Measurements from ENCODE around the gene PBX3.

Gene PBX3

DNA sequence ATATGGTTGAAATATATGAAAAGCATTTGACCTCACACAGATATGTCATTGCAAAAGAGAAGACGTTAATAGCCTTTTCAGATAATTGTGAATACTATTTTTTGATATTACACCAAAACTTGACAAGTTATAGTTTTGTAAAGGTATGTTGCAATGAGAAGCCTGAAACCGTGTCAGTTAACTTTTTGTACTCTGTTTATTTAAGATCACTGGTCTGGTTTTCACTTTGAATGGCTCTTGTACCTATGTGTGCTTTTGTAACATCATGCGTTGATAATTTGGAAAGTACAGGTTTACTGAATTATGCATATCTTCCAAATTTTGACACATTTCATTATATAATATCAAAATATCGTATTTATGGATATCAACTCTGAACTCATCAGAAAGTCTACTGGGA lies 177.2 kb downstream of the PBX3 start:
- H3K4me1 Mint-ChIP-seq = no peaks in the 10 kb centered on the region
- no peaks in the 10 kb centered on the region for H3K9me3 Mint-ChIP-seq
- no peak for TF ChIP-seq CTCF (IDR thresholded peaks at IDR 0.05)
- DNase-seq = no peak
- H3K36me3 Mint-ChIP-seq (ENCODE audit: low read depth) = no peaks in the 10 kb centered on the region
- no peaks in the 10 kb centered on the region for H3K27me3 Mint-ChIP-seq (ENCODE audit: low read depth, poor library complexity)
- H3K27ac Mint-ChIP-seq = no peak overlapping the region
- no peak overlapping the region for H3K4me3 Mint-ChIP-seq

DNA sequence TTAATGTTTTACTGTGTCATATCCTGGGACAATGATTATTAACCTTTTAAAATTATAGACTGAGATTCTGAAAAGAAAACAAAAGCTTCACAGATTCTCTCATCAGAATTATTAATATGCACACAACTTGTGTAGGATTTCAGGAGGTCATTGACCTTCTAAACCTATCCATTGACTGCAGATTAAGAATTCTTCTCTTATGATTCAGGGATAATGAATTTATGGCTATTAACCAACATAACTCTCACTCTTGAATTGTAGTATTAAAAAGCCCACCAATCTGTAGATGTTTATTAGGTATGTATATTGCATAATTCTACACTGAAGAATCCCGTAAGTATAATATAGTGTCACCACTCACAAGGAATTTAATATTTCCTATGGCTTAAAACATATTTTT lies 179.8 kb downstream of the PBX3 start:
- TF ChIP-seq CTCF (IDR thresholded peaks at IDR 0.05) = no peak
- Mint-ChIP-seq H3K27me3 (ENCODE audit: low read depth, poor library complexity) (no peaks in the 10 kb centered on the region), H3K4me3 (no peak overlapping the region), H3K9me3 (no peaks in the 10 kb centered on the region), H3K27ac (no peak overlapping the region), H3K4me1 (no peaks in the 10 kb centered on the region), H3K36me3 (ENCODE audit: low read depth) (no peaks in the 10 kb centered on the region)
- no peak for DNase-seq

- Mint-ChIP-seq H3K9me3 (no peaks in the 10 kb centered on the region), H3K36me3 (ENCODE audit: low read depth) (no peaks in the 10 kb centered on the region), H3K4me3 (no peak overlapping the region), H3K4me1 (peaks cover 5% of the 10 kb centered on the region), H3K27ac (no peak overlapping the region), H3K27me3 (ENCODE audit: low read depth, poor library complexity) (no peaks in the 10 kb centered on the region)
- no peak for DNase-seq
- no peak for TF ChIP-seq CTCF (IDR thresholded peaks at IDR 0.05)
These were observed 182.7 kb downstream of the PBX3 start for GRCh38 chr9:125929846-125930245.

- no peak for DNase-seq
- Mint-ChIP-seq H3K4me1 (peaks cover 5% of the 10 kb centered on the region), H3K4me3 (no peak overlapping the region), H3K27ac (no peak overlapping the region), H3K9me3 (no peaks in the 10 kb centered on the region), H3K27me3 (ENCODE audit: low read depth, poor library complexity) (no peaks in the 10 kb centered on the region), H3K36me3 (ENCODE audit: low read depth) (no peaks in the 10 kb centered on the region)
- no peak for TF ChIP-seq CTCF (IDR thresholded peaks at IDR 0.05)
These were observed 184.0 kb downstream of the PBX3 start for GRCh38 chr9:125931211-125931610.

DNA sequence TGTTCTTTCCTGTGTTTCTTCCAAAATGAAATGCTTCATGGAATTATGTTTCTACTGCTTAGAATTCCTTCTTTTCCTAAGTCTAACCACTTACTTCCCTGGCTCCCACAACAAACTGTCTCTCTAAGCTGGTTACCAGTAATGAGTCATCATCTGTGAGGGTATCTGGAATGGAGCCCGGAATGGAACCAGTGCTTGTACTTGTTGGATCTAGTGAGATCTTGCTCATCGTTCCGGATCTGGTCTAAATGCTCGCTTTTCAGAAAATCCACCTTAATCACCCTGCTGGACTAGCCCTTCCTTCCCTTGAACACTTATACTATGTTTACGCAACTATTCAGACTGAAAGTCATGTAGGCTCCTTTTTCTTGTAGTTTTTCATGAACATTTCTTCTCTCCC lies 184.8 kb downstream of the PBX3 start:
- no peak for DNase-seq
- no peak for TF ChIP-seq CTCF (IDR thresholded peaks at IDR 0.05)
- Mint-ChIP-seq H3K36me3 (ENCODE audit: low read depth) (no peaks in the 10 kb centered on the region), H3K27ac (no peak overlapping the region), H3K9me3 (no peaks in the 10 kb centered on the region), H3K4me1 (peaks cover 5% of the 10 kb centered on the region), H3K4me3 (no peak overlapping the region), H3K27me3 (ENCODE audit: low read depth, poor library complexity) (no peaks in the 10 kb centered on the region)

DNA sequence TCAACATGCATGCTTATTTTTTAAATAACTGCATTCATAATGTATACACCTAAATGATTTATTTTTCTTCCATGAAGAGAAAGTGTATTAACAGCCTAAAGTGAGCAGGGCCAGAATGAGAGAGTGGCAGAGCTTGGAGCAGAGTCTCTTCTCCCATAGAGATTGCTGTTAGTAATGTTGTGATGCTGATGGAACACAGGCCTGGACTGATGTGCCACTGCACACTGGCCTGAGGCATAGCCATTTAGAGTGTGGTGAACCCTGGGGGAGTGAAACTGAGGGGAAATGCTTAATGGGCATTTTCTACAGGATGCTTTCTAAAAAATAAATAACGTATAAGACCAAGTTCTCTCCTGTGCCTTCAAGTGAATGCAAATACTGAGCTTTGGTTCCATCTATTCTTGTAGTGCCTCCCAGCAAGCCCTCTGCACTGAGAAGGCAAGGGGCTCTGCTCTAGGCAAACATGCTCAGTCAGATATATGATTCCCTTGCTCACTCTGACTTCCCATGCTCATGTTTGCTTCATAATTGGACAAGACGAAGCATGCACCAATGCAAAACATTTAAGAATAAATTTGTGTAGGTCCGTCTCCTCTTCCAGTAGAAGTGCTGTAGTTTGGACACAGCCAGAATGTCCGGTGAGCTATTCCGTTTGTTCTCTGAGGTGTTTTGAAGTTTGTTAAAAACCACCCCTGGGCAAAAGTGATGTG lies 185.7 kb downstream of the PBX3 start:
- Mint-ChIP-seq H3K36me3 (ENCODE audit: low read depth) (no peaks in the 10 kb centered on the region), H3K9me3 (no peaks in the 10 kb centered on the region), H3K27me3 (ENCODE audit: low read depth, poor library complexity) (no peaks in the 10 kb centered on the region), H3K4me1 (peaks cover 5% of the 10 kb centered on the region), H3K4me3 (no peak overlapping the region), H3K27ac (no peak overlapping the region)
- no peak for TF ChIP-seq CTCF (IDR thresholded peaks at IDR 0.05)
- DNase-seq = no peak

Measured in nephron progenitor cell (in vitro differentiated cells).